Skeletal muscle satellite cell (primary cell): ENCODE data around the gene PTPRS.

ENCODE experiments used
- H3K27me3 ChIP-seq: 2 replicates; pipeline ENCODE4 v1.7.0; 2013; ENCODE audit warnings: low read length; ENCODE audit not compliant: control insufficient read depth, insufficient read depth
- H3K36me3 ChIP-seq: 2 replicates; pipeline ENCODE4 v1.7.0; 2013; ENCODE audit warnings: mild to moderate bottlenecking, control low read depth, low read length; ENCODE audit not compliant: insufficient read depth
- H3K4me1 ChIP-seq: 2 replicates; pipeline ENCODE4 v1.7.0; 2013; ENCODE audit warnings: low read length; ENCODE audit not compliant: control insufficient read depth, insufficient read depth
- H3K4me2 ChIP-seq: 2 replicates; pipeline ENCODE4 v1.7.0; 2013; ENCODE audit warnings: mild to moderate bottlenecking, low read length
- H3K4me3 ChIP-seq: 2 replicates; pipeline ENCODE4 v1.7.0; 2013; ENCODE audit warnings: low read length
- H3K9ac ChIP-seq: 2 replicates; pipeline ENCODE4 v1.7.0; 2013; ENCODE audit warnings: mild to moderate bottlenecking, low read depth, low read length, moderate library complexity
- H3K9me3 ChIP-seq: replicated peaks from 2 replicates; pipeline ENCODE4 v1.7.0; 2013; ENCODE audit warnings: mild to moderate bottlenecking, control low read depth, low read length

PTPRS gene

GRCh38 chr19:5298471-5298901 lies 42.1 kb downstream of the PTPRS start:
- no peak overlapping the region for H3K4me2 ChIP-seq
- no peak overlapping the region for H3K4me3 ChIP-seq
- H3K9me3 ChIP-seq, result no peaks in the 10 kb centered on the region
- peaks cover 6% of the 10 kb centered on the region for H3K4me1 ChIP-seq
- H3K36me3 ChIP-seq, result no peaks in the 10 kb centered on the region
- H3K27me3 ChIP-seq, result peaks cover 14% of the 10 kb centered on the region
- no peak overlapping the region for H3K9ac ChIP-seq

- Histone ChIP-seq H3K4me1 (peaks cover 11% of the 10 kb centered on the region), H3K9ac (no peak overlapping the region), H3K36me3 (no peaks in the 10 kb centered on the region), H3K27me3 (peaks cover 14% of the 10 kb centered on the region), H3K9me3 (no peaks in the 10 kb centered on the region), H3K4me3 (no peak overlapping the region), H3K4me2 (no peak overlapping the region)
These were observed 43.3 kb downstream of the PTPRS start for GRCh38 chr19:5297272-5297669.

GRCh38 chr19:5296457-5297271 lies 43.9 kb downstream of the PTPRS start:
- H3K9ac ChIP-seq, result no peak overlapping the region
- no peaks in the 10 kb centered on the region for H3K9me3 ChIP-seq
- H3K4me3 ChIP-seq, result no peak overlapping the region
- peaks cover 13% of the 10 kb centered on the region for H3K4me1 ChIP-seq
- H3K27me3 ChIP-seq, result peaks cover 14% of the 10 kb centered on the region
- no peaks in the 10 kb centered on the region for H3K36me3 ChIP-seq
- no peak overlapping the region for H3K4me2 ChIP-seq

GRCh38 chr19:5296021-5296420 lies 44.6 kb downstream of the PTPRS start:
- peaks cover 15% of the 10 kb centered on the region for H3K4me1 ChIP-seq

GRCh38 chr19:5294403-5295160 lies 46.0 kb downstream of the PTPRS start:
- Histone ChIP-seq H3K4me3 (peak overlapping the region; percentile 65), H3K36me3 (no peaks in the 10 kb centered on the region), H3K27me3 (peaks cover 10% of the 10 kb centered on the region), H3K4me2 (no peak overlapping the region), H3K9me3 (no peaks in the 10 kb centered on the region), H3K4me1 (peaks cover 24% of the 10 kb centered on the region), H3K9ac (no peak overlapping the region)

More at GRCh38 chr19:5296021-5296420, 44.6 kb downstream of the PTPRS start:
- Histone ChIP-seq H3K27me3 (peaks cover 13% of the 10 kb centered on the region), H3K9ac (no peak overlapping the region), H3K36me3 (no peaks in the 10 kb centered on the region), H3K9me3 (no peaks in the 10 kb centered on the region), H3K4me2 (no peak overlapping the region), H3K4me3 (no peak overlapping the region)

GRCh38 chr19:5293612-5294378 lies 46.8 kb downstream of the PTPRS start:
- no peaks in the 10 kb centered on the region for H3K36me3 ChIP-seq
- H3K4me2 ChIP-seq, result peak overlapping the region; percentile 89
- peaks cover 24% of the 10 kb centered on the region for H3K4me1 ChIP-seq
- H3K27me3 ChIP-seq, result peaks cover 5% of the 10 kb centered on the region
- peak overlapping the region; percentile 17 for H3K9ac ChIP-seq
- H3K4me3 ChIP-seq, result peak overlapping the region; percentile 65
- no peaks in the 10 kb centered on the region for H3K9me3 ChIP-seq

GRCh38 chr19:5292822-5293611 lies 47.6 kb downstream of the PTPRS start:
- Histone ChIP-seq H3K27me3 (peaks cover 5% of the 10 kb centered on the region), H3K9me3 (no peaks in the 10 kb centered on the region), H3K4me1 (peaks cover 24% of the 10 kb centered on the region), H3K9ac (peak overlapping the region; percentile 85), H3K4me3 (peak overlapping the region; percentile 74), H3K36me3 (no peaks in the 10 kb centered on the region), H3K4me2 (peak overlapping the region; percentile 94)

GRCh38 chr19:5292453-5292821 lies 48.2 kb downstream of the PTPRS start:
- H3K4me3 ChIP-seq, result peak overlapping the region; percentile 74
- peaks cover 27% of the 10 kb centered on the region for H3K4me1 ChIP-seq
- H3K4me2 ChIP-seq, result peak overlapping the region; percentile 94
- no peaks in the 10 kb centered on the region for H3K36me3 ChIP-seq
- peaks cover 5% of the 10 kb centered on the region for H3K27me3 ChIP-seq
- H3K9ac ChIP-seq, result peak overlapping the region; percentile 85
- no peaks in the 10 kb centered on the region for H3K9me3 ChIP-seq

- no peak overlapping the region for H3K9ac ChIP-seq
- no peaks in the 10 kb centered on the region for H3K36me3 ChIP-seq
- no peaks in the 10 kb centered on the region for H3K9me3 ChIP-seq
- peaks cover 5% of the 10 kb centered on the region for H3K27me3 ChIP-seq
- H3K4me1 ChIP-seq, result peaks cover 29% of the 10 kb centered on the region
- peak overlapping the region; percentile 94 for H3K4me2 ChIP-seq
- H3K4me3 ChIP-seq, result peak overlapping the region; percentile 74
These were observed 48.9 kb downstream of the PTPRS start for GRCh38 chr19:5291588-5292193.
